Hippocampal formation (tissue), 2 donors: ENCODE data around the gene CARF.
A peak's percentile ranks its signal among the peaks of the same experiment; 100 is the strongest.
"Not testable (repeated sequence)": the region's sequence is repeated elsewhere in the genome, so short reads cannot be mapped to it uniquely, and the experiment has no call there.

ENCODE experiments used
- DNase-seq, 2 donors: peaks; one replicate each; lab custom pipeline; 2025; lab: John Stamatoyannopoulos, UW

CARF gene

GRCh38 chr2:202933958-202934357, 21.9 kb downstream of the CARF start:
- DNase-seq: no peak

- no peak for DNase-seq
Observed at GRCh38 chr2:202934456-202934855, 22.4 kb downstream of the CARF start.

GRCh38 chr2:202938960-202939359, 26.9 kb downstream of the CARF start:
- no peak for DNase-seq

GRCh38 chr2:202941771-202942170, 29.7 kb downstream of the CARF start:
- no peak for DNase-seq

- no peak for DNase-seq
Observed at GRCh38 chr2:202944408-202944807, 32.3 kb downstream of the CARF start.

- DNase-seq: no peak
Observed at GRCh38 chr2:202944816-202945215, 32.7 kb downstream of the CARF start.

- DNase-seq: no peak
Observed at GRCh38 chr2:202945497-202945896, 33.4 kb downstream of the CARF start.

- not testable (repeated sequence) for DNase-seq
Observed at GRCh38 chr2:202949333-202949732, 37.3 kb downstream of the CARF start.

- no peak for DNase-seq
Observed at GRCh38 chr2:202950592-202950991, 38.5 kb downstream of the CARF start.

GRCh38 chr2:202960524-202960923, 48.4 kb downstream of the CARF start:
- DNase-seq: no peak

GRCh38 chr2:202963712-202964111, 51.6 kb downstream of the CARF start:
- DNase-seq: no peak

GRCh38 chr2:202965810-202966460, 53.9 kb downstream of the CARF start:
- DNase-seq: no peak

GRCh38 chr2:202969404-202969803, 57.3 kb downstream of the CARF start:
- DNase-seq: not testable (repeated sequence)

GRCh38 chr2:202976809-202977208, 64.7 kb downstream of the CARF start:
- DNase-seq: no peak

GRCh38 chr2:202982779-202983491, 70.9 kb downstream of the CARF start:
- no peak for DNase-seq

- DNase-seq: no peak
Observed at GRCh38 chr2:202989749-202990148, 77.7 kb downstream of the CARF start.

GRCh38 chr2:202990501-202990900, 78.4 kb downstream of the CARF start:
- no peak for DNase-seq

- not testable (repeated sequence) for DNase-seq
Observed at GRCh38 chr2:202997113-202997512, 85.0 kb downstream of the CARF start.

- no peak for DNase-seq
Observed at GRCh38 chr2:203002054-203002821, 90.2 kb downstream of the CARF start.

GRCh38 chr2:203003716-203004115, 91.6 kb downstream of the CARF start:
- DNase-seq: no peak

- DNase-seq: peak; percentile 95 to 98
Observed at GRCh38 chr2:203014456-203015199, 102.6 kb downstream of the CARF start, which contains the start of gene NBEAL1. Gene NBEAL1 (plus strand): TSS chr2:203014875. CDS start chr2:203016385, 1,510 bp downstream.

GRCh38 chr2:203016716-203017115, 104.6 kb downstream of the CARF start:
- DNase-seq: no peak
